Keratinocyte (primary cell): ENCODE data around the gene HPCAL4. TPM values are rescaled to one million over a fixed set of nuclear protein-coding genes. Genes with fewer than 3 reads are reported as not detected.

Experiments used
- DNase-seq: peaks from one replicate; pipeline ENCODE4 v3.0.0-alpha.2; 2011; ENCODE audit warnings: low read depth, missing footprints, low spot score
- FAIRE-seq: peaks from 2 replicates; lab custom pipeline; 2011; peaks lifted over from hg19 to GRCh38; lab: Jason Lieb, UNC
- H2AFZ ChIP-seq: 2 replicates; pipeline ENCODE4 v1.6.0; 2012; ENCODE audit warnings: low read length, control low read depth, inconsistent platforms; ENCODE audit not compliant: control insufficient read depth
- H3K27ac ChIP-seq: 2 replicates; pipeline ENCODE4 v1.5.1; 2011; ENCODE audit warnings: low read length; ENCODE audit not compliant: control insufficient read depth, insufficient read depth
- H3K27me3 ChIP-seq: 3 replicates; pipeline ENCODE4 v1.6.0; 2011; ENCODE audit warnings: low read length; ENCODE audit not compliant: control insufficient read depth, insufficient read depth; ENCODE audit errors: extremely low read depth
- H3K36me3 ChIP-seq, 2 experiments: 2 replicates in 1 of 2; 3 replicates in 1 of 2; pipeline ENCODE4 v1.5.1; 2011; ENCODE audit warnings: low read length in 2 of 2, mild to moderate bottlenecking in 1 of 2; ENCODE audit not compliant: control insufficient read depth in 2 of 2, insufficient read depth in 2 of 2; ENCODE audit errors: extremely low read depth in 1 of 2
- H3K4me1 ChIP-seq: 3 replicates; pipeline ENCODE4 v1.5.1; 2011; ENCODE audit warnings: low read length; ENCODE audit not compliant: control insufficient read depth, insufficient read depth; ENCODE audit errors: extremely low read depth
- H3K4me2 ChIP-seq: 3 replicates; pipeline ENCODE4 v1.6.0; 2011; ENCODE audit warnings: low read depth, low read length; ENCODE audit not compliant: control insufficient read depth, insufficient read depth; ENCODE audit errors: extremely low read depth
- H3K4me3 ChIP-seq, 3 experiments: fragments of 200-600 bp in 1 of 3; sonication (generic) in 1 of 3; 2 replicates in 2 of 3; 3 replicates in 1 of 3; pipeline ENCODE4 v1.5.1; 2011 to 2016; ENCODE audit warnings: low read length in 3 of 3, mild to moderate bottlenecking in 3 of 3, control low read depth in 2 of 3, inconsistent platforms in 1 of 3, low read depth in 1 of 3, mixed read lengths in 1 of 3, mixed run types in 1 of 3, moderate library complexity in 1 of 3; ENCODE audit not compliant: control insufficient read depth in 2 of 3, insufficient read depth in 2 of 3; ENCODE audit errors: extremely low read depth in 1 of 3
- H3K79me2 ChIP-seq: 2 replicates; pipeline ENCODE4 v1.6.0; 2012; ENCODE audit warnings: low read length; ENCODE audit not compliant: control insufficient read depth, insufficient read depth
- H3K9ac ChIP-seq: 3 replicates; pipeline ENCODE4 v1.6.0; 2011; ENCODE audit warnings: low read length; ENCODE audit not compliant: control insufficient read depth, insufficient read depth; ENCODE audit errors: extremely low read depth
- H3K9me1 ChIP-seq: 3 replicates; pipeline ENCODE4 v1.6.0; 2011; ENCODE audit warnings: low read length; ENCODE audit not compliant: control insufficient read depth, insufficient read depth; ENCODE audit errors: extremely low read depth
- H3K9me3 ChIP-seq: 2 replicates; pipeline ENCODE4 v1.5.1; 2012; ENCODE audit warnings: low read depth, low read length; ENCODE audit not compliant: control insufficient read depth
- H4K20me1 ChIP-seq: 3 replicates; pipeline ENCODE4 v1.6.0; 2011; ENCODE audit warnings: low read length; ENCODE audit not compliant: control insufficient read depth, insufficient read depth; ENCODE audit errors: extremely low read depth
- EZH2 ChIP-seq: IDR thresholded peaks from one replicate; pipeline ENCODE4 v1.6.1; 2012; ENCODE audit warnings: inconsistent platforms, mild to moderate bottlenecking, low read length, moderate library complexity
- dilution Hi-C: fragments of 300-500 bp; cut with MboI; formaldehyde crosslinking; loops from one replicate; pipeline ENCODE4 v1.7.0; 2020; ENCODE audit warnings: low sequenced_read_pairs; ENCODE audit not compliant: extremely low pct_ligation_motif_present
- polyA plus RNA-seq, 5 experiments: library from polyadenylated mRNA; depleted of rRNA in 3 of 5; stranded (reverse) in 3 of 5; stranded (forward) in 1 of 5; unstranded in 1 of 5; fragments of >200 nt; gene quantifications; 1 replicate in 1 of 5; 2 replicates in 3 of 5; 3 replicates in 1 of 5; pipeline versions ENCODE4 v1.2.1 to v1.2.3, GENCODE V29; 2011 to 2012; ENCODE audit warnings: missing spikeins in 2 of 5, low read depth in 1 of 5, low replicate concordance in 1 of 5
- TF ChIP-seq, protein P1 (sequence below), 3 experiments: IDR thresholded peaks in 1 of 3; conservative IDR thresholded peaks in 1 of 3; optimal IDR thresholded peaks in 1 of 3; 2 replicates in 2 of 3; 3 replicates in 1 of 3; pipeline versions ENCODE3 to v1.5.1; 2011; ENCODE audit warnings: low read length in 3 of 3, mild to moderate bottlenecking in 3 of 3, moderate library complexity in 2 of 3, control low read depth in 1 of 3, inconsistent platforms in 1 of 3; ENCODE audit not compliant: insufficient read depth in 2 of 3; ENCODE audit errors: extremely low read depth in 1 of 3

Gene HPCAL4
- polyA plus RNA-seq, 1 donor (not counting 4 experiments of a cell fraction or from before 2014, with no cell fraction given) = not detected

GRCh38 chr1:39727932-39728317 is 36.7 kb upstream of the HPCAL4 start:
- Histone ChIP-seq H3K9me1 (no peaks in the 10 kb centered on the region), H3K4me2 (no peak overlapping the region), H2AFZ (no peak overlapping the region), H3K9ac (no peak overlapping the region), H3K4me1 (no peaks in the 10 kb centered on the region), H3K9me3 (no peaks in the 10 kb centered on the region), H3K36me3 (no peaks in the 10 kb centered on the region), H3K79me2 (no peaks in the 10 kb centered on the region), H3K4me3 (no peak overlapping the region), H4K20me1 (no peaks in the 10 kb centered on the region), H3K27ac (no peak overlapping the region), H3K27me3 (peaks cover 19% of the 10 kb centered on the region)
- dilution Hi-C loops = no loop called here
- DNase-seq = no peak
- FAIRE-seq = no peak
- TF ChIP-seq EZH2 = no peak
- TF ChIP-seq, protein P1, sequence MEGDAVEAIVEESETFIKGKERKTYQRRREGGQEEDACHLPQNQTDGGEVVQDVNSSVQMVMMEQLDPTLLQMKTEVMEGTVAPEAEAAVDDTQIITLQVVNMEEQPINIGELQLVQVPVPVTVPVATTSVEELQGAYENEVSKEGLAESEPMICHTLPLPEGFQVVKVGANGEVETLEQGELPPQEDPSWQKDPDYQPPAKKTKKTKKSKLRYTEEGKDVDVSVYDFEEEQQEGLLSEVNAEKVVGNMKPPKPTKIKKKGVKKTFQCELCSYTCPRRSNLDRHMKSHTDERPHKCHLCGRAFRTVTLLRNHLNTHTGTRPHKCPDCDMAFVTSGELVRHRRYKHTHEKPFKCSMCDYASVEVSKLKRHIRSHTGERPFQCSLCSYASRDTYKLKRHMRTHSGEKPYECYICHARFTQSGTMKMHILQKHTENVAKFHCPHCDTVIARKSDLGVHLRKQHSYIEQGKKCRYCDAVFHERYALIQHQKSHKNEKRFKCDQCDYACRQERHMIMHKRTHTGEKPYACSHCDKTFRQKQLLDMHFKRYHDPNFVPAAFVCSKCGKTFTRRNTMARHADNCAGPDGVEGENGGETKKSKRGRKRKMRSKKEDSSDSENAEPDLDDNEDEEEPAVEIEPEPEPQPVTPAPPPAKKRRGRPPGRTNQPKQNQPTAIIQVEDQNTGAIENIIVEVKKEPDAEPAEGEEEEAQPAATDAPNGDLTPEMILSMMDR (optimal IDR thresholded peaks at IDR 0.05 in 1 of 3, IDR thresholded peaks at IDR 0.05 in 1 of 3, conservative IDR thresholded peaks at IDR 0.05 in 1 of 3; ENCODE audit: extremely low read depth in 1 of 3, insufficient read depth in 2 of 3, low read length in 3 of 3) = no peak

GRCh38 chr1:39727221-39727931 is 36.1 kb upstream of the HPCAL4 start:
- no peak for DNase-seq
- Histone ChIP-seq H3K27me3 (peaks cover 13% of the 10 kb centered on the region), H3K27ac (no peak overlapping the region), H3K9me3 (no peaks in the 10 kb centered on the region), H3K4me1 (peaks cover 3% of the 10 kb centered on the region), H2AFZ (no peak overlapping the region), H3K4me2 (no peak overlapping the region), H3K79me2 (no peaks in the 10 kb centered on the region), H4K20me1 (no peaks in the 10 kb centered on the region), H3K4me3 (no peak overlapping the region), H3K9me1 (no peaks in the 10 kb centered on the region), H3K36me3 (no peaks in the 10 kb centered on the region), H3K9ac (no peak overlapping the region)
- TF ChIP-seq, protein P1 (optimal IDR thresholded peaks at IDR 0.05 in 1 of 3, IDR thresholded peaks at IDR 0.05 in 1 of 3, conservative IDR thresholded peaks at IDR 0.05 in 1 of 3; ENCODE audit: extremely low read depth in 1 of 3, insufficient read depth in 2 of 3, low read length in 3 of 3) = no peak
- no peak for FAIRE-seq
- dilution Hi-C loops = no loop called here
